OCI-LY7 (cell line): ENCODE results near the gene APBA1.

Source experiments
- EZH2phosphoT487 ChIP-seq: fragments of 200-600 bp; sonication (generic); IDR thresholded peaks from 2 replicates; pipeline ENCODE4 v1.6.1; 2018; ENCODE audit warnings: low read depth, borderline replicate concordance, mild to moderate bottlenecking, mixed run types, antibody characterized with exemption, low read length, moderate library complexity, mixed read lengths
- TF ChIP-seq, protein P1 (sequence below): fragments of 200-600 bp; sonication (generic); conservative IDR thresholded peaks from 2 replicates; pipeline ENCODE4 v1.5.1; 2014; ENCODE audit warnings: mild to moderate bottlenecking, antibody characterized with exemption, low read length, moderate library complexity, mixed read lengths

DNA sequence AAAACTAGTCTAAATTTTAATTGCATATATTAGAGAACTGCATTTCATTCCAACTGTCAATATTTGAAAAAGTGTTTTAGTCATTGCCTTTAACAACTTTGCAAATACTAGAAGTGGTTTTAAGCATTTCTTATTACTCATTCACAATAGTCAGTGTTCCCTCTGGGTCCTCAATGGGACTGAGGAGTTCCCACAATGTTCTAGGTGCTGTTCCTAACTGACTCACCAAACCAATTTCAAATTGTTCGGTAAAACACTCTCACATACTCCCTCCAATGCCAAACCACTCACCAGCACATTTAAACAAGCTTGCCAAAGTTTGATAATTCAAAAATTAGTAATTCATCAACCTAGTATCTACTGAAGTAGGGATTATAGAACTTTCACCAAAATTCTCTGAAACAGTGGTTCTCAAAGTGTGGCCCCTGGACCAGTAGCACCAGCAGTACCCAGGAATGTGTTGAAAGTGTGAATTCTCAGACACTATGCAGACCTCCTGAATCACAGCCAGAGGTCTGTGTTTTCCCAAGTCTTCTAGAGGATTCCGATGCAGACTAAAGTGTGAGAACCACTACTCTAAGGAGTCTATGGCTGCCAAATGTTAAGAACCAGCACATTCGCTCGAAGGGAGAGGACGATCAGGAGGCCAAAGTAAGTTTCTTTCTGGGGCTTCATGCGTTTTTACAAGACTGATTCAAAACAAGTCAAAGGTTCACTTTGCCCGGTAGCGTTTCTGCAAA lies 72.8 kb downstream of the APBA1 start:
- TF ChIP-seq, protein P1, sequence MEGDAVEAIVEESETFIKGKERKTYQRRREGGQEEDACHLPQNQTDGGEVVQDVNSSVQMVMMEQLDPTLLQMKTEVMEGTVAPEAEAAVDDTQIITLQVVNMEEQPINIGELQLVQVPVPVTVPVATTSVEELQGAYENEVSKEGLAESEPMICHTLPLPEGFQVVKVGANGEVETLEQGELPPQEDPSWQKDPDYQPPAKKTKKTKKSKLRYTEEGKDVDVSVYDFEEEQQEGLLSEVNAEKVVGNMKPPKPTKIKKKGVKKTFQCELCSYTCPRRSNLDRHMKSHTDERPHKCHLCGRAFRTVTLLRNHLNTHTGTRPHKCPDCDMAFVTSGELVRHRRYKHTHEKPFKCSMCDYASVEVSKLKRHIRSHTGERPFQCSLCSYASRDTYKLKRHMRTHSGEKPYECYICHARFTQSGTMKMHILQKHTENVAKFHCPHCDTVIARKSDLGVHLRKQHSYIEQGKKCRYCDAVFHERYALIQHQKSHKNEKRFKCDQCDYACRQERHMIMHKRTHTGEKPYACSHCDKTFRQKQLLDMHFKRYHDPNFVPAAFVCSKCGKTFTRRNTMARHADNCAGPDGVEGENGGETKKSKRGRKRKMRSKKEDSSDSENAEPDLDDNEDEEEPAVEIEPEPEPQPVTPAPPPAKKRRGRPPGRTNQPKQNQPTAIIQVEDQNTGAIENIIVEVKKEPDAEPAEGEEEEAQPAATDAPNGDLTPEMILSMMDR: no peak
- TF ChIP-seq EZH2phosphoT487: no peak
